KBM-7 (cell line): ENCODE data around the gene TMX1.

Experiments
- DNase-seq: peaks from one replicate; pipeline ENCODE4 v3.0.0-alpha.2; 2015
- in situ Hi-C: fragments of 300-500 bp; cut with MboI; formaldehyde crosslinking; loops from 2 replicates; pipeline ENCODE4 v1.14.3; 2020; ENCODE audit warnings: low sequenced_read_pairs, low pct_unique_long_range_greater_than_20kb, mixed read lengths

TMX1 gene

DNA sequence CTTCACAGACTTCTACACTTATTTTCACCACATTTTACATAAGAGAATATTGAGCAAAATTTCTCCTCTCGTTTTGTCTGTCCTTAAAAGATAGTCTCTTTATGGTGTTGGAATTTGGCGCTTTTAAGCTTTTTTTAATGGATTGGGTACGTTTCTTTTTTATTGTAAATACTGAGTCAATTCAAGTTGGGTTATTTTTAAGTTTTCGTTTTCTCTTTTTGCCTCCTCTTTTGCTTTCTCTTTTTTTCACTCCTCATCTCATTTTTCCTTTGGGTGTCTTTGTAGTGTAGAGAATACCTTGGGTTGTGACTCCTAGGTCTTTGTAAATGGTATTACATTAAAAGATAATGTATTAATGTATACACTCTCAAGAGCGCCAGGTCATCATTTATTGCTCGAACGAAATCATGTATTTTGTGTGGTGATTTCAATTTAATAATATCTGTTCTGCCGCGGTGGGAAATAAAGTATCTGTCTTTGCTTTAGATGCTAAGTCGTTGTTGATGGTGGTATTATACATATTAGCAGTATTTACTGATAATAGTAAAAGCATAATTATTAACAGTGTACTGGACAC lies 845 bp downstream of the TMX1 start:
- DNase-seq = no peak
- in situ Hi-C loops = no loop called here

DNA sequence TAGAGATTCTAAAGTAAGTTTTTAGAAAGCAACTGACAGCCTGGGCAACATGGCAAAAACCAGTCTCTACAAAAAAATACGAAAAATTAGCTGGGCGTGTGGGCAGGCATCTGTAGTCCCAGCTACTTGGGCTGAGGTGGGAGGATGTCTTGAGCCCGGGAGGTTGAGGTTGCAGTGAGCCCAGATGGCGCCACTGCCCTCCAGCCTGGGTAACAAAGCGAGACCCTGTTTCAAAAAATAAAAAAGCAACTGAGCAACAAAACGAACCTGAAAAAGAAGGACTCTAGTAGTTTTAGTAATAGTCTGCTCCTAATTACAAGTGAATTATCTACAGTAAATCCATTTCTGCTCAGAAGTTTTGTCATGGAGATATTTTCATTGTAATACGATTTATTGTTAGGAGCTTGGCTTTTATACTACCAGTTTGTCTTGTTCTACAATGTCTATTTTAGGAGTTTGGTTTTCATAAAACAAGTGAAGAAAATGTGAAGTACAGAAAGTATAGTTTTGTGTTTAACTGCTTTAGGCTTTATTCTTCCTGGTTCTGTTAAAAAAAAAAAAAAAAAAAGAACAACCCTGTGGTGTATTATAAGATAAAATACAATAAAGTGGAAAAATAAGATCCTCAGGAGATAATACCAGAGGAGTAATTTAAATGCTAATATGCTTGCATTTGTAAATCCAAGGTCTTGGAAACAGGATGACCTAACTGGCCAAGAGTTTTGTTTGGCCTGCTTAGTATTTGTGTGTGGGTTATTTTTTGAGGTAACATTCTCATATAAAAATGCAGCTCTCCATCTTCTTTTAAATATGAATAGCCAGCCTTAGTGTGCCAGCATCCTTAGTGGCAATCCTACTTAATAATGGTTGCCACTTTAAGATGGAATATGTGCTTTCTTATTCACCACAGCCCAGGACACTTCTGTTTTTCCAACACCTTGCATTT lies 2.8 kb downstream of the TMX1 start:
- in situ Hi-C loops = no loop called here
- DNase-seq = peak; percentile 36

DNA sequence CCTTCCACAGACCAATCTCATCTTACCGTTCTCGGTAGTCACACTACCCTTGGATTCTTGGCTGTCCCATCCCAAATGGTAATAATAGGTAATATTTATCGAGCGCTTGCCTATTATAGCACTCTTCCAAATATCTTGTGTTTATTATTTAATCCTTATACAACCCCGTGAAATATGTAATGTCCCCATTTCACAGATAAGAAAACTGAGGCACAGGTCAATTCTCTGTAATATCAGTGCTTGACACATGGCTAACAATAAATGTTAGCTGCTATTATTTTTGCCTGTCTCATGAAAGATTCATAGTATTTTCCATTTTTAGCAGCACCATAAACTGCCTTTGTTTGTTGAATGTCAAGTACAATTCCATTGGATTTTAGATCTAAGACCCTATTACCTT lies 4.5 kb downstream of the TMX1 start:
- no peak for DNase-seq
- in situ Hi-C loops = no loop called here

DNA sequence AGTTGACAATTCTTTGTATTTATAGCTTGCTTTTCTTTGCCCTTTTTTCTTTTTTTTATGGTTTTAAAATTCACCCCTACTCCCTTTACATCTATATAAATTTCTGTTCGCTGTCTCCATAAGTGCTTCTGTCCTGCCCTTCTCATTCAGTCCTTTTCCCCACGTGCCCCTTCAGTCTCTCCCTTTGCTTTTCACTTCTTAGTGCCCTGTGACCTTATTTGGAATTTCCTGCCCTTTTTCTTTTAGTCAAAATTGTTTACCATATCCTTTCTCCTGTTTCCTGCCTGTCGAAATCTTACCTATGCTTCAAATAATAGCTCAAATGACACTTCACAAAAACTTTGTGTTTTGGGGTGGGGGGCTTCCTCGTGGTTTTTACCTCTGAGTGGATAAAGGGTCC lies 6.0 kb downstream of the TMX1 start:
- in situ Hi-C loops = no loop called here
- no peak for DNase-seq

DNA sequence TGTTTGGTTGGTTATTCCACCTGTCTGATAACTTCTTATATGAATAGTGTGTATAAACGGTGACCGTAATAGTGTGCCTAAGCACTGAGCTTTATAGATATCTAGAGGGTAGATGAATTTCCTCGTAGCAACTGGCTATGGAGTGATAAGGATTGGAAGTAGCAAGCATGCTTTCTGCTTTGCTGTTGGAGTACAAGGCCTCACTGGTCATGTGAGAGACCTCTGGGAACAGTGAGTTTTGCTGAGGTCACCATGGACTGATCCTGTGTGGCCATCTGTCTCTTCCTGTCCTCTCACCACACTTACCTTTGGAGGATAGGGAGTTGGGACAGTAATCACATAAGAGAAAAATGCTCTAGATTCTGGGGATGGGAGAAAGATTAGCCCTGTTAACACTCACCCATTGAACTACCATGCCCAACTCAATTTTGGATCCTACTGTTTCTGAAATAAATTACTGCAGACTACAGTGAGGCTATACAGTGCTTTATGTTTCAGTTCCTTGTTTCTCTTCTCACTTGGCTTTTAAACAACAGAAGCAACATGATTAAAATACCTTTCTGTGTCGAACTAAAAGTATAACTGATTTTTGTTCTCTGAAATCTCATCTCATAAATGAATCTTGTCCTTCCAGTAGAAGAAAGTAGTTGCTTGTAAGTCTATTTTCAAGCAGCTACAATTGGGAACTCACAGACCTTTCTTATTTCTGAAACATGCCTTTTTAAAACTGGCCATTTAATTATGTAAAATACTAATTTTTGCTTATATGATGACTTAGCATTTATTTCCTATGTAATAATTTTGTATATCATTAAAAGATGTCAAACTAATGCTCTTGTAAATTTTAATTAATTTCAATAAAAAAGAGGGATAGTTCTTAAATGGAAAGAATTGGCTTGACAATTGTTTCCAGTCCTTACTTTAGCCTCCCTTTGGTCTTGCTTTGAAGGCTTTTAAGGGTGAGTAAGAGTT lies 8.3 kb downstream of the TMX1 start:
- DNase-seq = no peak

DNA sequence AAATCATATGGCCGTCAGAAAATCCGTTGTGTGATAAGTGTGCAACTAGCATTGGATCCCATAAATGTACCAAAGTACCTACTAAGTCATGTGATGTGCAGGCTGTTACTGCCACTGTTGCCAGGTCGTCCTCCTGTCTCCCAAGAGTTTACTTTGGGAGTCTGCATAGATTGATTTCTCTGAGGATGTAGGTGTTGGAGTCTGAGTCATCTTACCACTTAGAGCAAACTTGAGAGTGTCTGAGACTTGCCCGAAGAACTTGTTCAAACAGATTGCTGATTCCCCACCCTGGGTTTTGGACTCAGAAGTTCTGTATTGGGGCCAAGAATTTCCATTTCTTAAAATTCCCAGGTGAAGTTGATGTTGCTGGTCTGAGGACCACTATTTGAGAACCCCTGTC lies 11.4 kb downstream of the TMX1 start:
- DNase-seq = no peak
- in situ Hi-C loops = no loop called here

More for the DNA sequence above, 8.3 kb downstream of the TMX1 start:
- in situ Hi-C loops = no loop called here

DNA sequence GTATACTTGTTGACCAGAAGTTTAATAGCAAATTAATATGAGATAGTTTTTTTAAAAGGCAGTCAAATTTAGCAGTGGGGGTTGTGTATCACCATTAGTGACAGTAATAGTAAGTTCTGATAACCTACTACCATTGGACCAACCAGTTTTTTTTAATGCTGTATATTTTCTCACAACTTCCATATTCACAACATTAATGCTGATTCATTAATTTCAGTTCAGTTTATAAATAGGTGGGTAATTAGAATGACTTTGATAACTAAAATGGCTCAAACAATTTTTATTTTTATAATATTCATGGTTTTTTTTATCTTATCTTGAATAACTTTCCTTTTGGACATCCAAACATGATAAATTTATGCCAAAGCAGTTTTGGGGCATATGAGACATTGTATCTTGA lies 13.8 kb downstream of the TMX1 start:
- DNase-seq = no peak
- in situ Hi-C loops = no loop called here

DNA sequence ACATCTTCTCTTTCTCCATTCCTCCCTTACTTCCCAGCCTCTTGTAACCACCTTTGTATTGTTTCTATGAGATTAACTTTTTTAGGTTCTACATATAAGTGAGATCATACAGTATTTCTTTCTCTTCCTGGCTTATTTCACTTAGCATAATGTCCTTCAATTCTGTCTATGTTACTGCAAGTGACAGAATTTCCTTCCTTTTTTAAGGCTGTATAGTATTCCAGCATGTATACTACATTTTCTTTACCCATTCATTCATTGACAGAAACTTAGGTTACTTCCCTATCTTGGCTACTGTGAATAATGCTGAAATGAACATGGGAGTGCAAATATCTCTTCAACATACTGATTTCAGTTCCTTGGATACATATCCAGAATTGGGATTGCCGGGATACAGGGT lies 18.2 kb downstream of the TMX1 start:
- no peak for DNase-seq
- in situ Hi-C loops = no loop called here

DNA sequence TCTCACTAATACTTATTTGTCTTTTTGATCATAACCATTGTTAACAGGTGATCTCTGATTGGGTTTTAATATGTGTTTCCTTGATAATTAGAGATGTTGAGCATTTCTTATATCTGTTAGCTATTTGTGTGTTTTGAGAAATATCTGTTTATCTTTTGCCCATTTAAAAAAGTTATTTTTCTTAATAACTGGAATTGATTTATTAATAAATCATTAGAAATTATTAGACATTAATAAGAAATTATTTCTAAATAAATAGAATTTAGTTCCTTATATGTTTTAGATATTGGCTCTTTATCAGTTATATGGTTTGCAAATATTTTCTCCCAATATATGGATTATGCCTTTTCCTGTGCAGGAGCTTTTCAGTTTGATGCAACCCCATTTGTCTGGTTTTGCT lies 18.7 kb downstream of the TMX1 start:
- DNase-seq = no peak
- in situ Hi-C loops = no loop called here

DNA sequence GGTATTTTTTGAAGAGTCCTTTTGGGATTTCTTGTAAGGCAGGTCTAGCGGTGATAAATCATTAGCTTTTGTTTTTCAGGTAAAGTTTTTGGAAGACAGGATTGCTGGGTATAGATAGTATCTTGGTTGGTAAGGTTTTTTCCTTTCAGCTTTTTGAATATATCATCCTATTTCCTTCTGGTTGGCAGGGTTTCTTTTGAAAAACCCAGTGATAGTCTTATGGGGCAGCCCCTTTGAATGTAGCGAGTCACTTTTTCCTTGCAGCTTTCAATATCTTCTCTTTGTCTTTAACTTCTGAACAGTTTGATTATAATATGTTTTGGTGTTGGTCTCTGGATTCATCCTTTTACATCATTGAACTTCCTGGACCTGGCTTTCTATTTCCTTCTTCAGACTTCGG lies 20.2 kb downstream of the TMX1 start:
- DNase-seq = no peak
- in situ Hi-C loops = no loop called here

DNA sequence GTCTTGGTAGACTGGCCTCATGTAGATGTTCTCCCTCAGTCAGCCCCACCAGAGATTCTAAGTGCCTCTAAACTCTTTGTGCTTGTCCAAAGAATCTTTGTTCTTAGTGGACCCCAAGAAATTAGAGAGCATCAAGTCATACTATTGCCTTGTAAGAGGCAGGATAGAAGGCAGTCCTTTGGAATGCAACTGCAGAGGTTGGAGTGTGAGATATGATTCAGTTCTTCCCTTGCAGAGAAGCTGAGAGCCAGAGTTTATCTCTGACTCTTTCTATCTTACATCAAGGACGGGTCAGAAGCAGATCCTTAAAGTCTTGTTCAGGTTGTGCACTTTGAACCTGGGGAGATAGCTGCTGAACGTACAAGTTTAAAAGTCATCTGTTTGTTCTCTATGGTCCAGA lies 21.1 kb downstream of the TMX1 start:
- no peak for DNase-seq
- in situ Hi-C loops = no loop called here

DNA sequence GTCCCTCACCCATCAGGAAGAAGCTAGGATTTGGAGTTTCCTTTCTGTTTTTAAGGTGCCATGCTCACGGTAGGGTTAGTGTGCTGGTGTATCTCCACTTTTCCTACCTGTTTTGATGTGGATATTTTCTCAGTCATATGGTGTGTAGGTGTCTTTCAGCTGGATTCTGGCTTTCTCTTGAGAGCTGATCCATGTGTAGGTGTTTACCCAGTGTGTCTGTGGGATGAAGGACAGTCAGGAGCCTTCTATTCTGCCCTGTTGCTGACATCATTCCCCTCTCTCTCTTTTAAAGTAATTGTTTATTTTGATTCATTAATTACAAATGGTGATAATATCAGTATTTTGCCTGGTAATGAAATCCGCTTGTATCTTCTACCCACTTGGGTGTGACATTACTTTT lies 22.8 kb downstream of the TMX1 start:
- in situ Hi-C loops = no loop called here
- no peak for DNase-seq

DNA sequence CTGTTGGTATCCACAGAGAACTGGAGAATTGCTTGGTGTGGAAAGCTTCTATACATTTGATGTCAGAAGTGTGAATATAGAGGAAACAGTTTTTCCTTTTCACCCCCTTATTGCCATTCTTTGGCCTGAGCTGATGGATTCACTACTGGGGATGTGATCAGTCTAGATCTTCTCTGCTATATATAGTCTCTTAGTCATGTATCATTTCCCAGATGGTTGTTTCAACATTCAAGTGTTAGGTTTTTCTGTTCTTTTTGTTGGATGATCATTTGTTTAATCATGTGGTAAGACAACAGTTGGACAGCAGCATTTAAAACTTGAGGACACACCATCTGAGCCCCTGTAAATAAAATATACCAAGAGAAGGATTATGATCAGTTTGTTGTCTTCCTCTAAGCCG lies 29.6 kb downstream of the TMX1 start:
- in situ Hi-C loops = no loop called here
- no peak for DNase-seq

DNA sequence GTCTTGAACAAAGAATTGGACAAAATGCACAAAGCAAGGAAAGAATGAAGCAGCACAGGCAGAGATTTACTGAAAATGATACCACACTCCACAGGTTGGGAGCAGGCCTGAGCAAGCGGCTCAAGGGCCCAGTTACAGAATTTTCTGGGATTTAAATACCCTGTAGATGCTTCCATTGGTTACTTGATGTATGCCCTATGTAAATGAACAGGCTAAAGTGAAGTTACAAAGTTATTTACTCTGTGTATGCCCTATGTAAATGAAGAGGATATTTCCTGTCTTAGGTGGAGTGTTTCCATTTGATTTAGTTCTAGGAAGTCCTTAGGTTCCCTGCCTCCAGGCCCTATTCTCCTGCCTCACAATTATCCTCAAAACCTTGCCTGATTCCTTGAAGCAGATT lies 36.6 kb downstream of the TMX1 start:
- DNase-seq = no peak
- in situ Hi-C loops = no loop called here

DNA sequence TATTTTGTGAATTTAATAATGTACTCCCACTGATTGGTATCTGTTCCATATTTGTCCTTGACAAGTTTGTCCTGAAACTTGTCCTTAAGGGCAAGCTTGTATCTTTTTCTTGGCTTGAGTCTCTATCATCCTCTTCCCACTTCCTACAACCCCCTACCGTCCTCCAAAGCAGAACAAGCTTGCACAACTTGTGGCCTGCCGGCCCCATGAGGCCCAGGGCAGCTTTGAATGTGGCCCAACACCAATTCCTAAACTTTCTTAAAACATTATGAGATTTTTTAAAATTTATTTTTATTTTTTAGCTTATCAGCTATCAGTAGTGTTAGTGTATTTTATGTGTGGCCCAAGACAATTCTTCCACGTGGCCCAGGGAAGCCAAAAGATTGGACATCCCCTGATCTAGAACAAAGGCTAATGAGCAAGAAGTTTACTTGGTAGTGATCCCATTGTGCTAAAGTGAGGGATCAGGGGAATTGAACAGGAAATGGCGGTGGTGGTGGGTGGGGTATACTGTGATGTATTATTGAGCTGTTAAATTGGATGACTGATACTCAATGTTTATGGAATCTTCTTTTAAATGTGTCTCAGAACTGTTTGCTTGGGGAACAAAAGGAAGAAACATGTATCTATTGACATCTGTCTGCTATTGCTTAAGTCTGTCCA lies 37.8 kb downstream of the TMX1 start:
- DNase-seq = no peak
- in situ Hi-C loops = no loop called here

DNA sequence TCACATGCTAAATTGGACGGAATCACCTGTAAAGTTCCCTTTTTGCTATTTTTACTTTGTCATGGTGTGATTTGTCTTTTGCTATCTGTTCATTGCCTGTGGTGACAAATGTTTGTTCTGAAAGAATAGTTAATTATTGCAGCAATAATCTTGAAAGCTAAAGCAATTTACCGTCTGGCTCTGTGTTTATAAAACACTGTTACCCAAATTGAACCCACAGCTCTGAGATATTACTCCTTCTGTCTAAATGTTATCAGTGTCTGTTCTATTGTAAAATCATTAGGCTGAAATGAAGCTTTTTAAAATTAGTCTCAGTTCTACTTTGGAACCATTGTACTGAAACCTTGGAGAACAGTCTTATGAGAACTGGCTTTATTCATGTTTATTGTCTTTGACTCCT lies 42.5 kb downstream of the TMX1 start:
- no peak for DNase-seq
- in situ Hi-C loops = no loop called here

DNA sequence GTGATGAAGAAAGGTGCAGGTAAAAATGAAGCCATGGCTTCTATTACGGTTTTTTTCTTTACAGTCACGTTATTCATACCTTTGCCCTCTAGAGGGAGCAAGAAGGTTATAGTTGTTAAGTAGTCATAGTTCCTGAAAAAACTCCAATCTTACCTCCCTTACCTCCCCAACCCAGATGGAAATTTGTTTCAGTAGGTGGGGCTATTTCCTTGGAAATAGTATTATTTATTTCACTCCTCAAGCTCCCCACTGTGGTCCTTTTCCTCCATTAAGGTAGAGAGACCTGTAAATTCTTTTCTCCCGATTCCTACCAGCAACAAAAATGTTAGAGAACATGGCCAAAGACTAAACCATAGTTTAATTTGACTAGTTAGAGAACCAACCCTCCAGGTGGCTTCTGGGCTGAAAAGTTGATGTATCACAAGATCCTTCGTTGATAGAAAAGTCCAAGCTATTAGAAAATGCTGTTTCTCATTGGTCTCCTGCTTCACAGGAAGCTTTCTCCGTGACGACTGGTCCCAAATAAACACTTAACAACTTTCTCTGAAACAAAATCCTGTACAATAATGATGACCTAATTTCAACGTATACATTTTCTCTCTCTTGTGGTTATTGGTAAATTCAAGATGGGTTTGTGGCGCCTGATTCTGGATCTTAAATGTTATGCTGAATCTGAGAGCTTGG lies 43.5 kb downstream of the TMX1 start:
- in situ Hi-C loops = no loop called here

DNA sequence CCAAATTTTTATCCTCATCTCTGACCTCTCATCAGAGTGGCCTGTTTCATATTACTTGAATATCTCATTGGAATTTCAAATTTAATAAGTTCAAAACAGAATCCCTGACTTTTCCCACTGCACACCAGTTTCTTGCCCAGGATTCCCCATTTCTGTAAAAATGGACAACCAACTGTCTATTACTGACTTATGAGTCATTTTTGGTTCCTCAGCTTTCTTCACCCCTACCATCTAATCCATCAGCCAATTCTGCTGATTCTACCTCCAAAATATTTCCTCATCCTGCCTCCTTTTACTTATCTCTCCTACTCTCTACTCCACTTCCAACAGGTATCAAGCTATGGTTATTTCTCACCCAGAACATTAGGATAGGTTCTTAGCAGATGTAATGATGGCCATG lies 44.2 kb downstream of the TMX1 start:
- in situ Hi-C loops = no loop called here

More for the DNA sequence above, 43.5 kb downstream of the TMX1 start:
- peak; percentile 62 for DNase-seq

DNA sequence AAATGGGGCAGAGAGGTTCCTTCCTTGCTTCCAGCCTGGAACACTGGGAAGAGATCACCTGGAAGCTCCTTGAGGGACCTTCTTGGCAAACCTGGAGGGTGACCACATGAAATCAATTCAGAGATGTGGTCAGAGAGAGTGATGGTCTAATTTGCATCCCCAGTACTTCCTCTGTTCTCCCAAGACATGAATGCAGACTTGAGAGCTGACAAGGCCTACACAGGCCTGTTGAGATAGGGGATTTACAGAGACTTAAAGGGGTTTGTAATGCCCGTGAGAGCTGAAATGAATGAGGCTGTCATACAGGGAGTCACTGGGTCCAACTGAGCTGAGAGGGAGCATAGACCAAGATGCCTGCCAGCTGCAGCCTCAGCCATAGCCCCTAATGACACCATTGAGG lies 45.1 kb downstream of the TMX1 start:
- in situ Hi-C loops = no loop called here
- DNase-seq = no peak

More for the DNA sequence above, 44.2 kb downstream of the TMX1 start:
- no peak for DNase-seq
